EL (cell line): ENCODE data around the gene PRDM12.

Experiments used
- DNase-seq: peaks from one replicate; pipeline ENCODE4 v3.0.0-alpha.2; 2016

Gene PRDM12

GRCh38 chr9:130636648-130637020 is 27.8 kb upstream of the PRDM12 start:
- no peak for DNase-seq

- DNase-seq, result no peak
These were observed 25.9 kb upstream of the PRDM12 start for GRCh38 chr9:130638284-130639123.

- no peak for DNase-seq
These were observed 25.1 kb upstream of the PRDM12 start for GRCh38 chr9:130639124-130639765.

GRCh38 chr9:130639866-130640555 is 24.4 kb upstream of the PRDM12 start:
- DNase-seq, result no peak

GRCh38 chr9:130640681-130641080 is 23.7 kb upstream of the PRDM12 start:
- DNase-seq, result no peak

- no peak for DNase-seq
These were observed 21.5 kb upstream of the PRDM12 start for GRCh38 chr9:130642926-130643325.

- DNase-seq, result no peak
These were observed 13.2 kb upstream of the PRDM12 start for GRCh38 chr9:130651221-130651620.

- DNase-seq, result no peak
These were observed 12.6 kb upstream of the PRDM12 start for GRCh38 chr9:130651752-130652151.

GRCh38 chr9:130654879-130655278 is 9.5 kb upstream of the PRDM12 start:
- no peak for DNase-seq

- no peak for DNase-seq
These were observed 5.3 kb upstream of the PRDM12 start for GRCh38 chr9:130658893-130659698.

- no peak for DNase-seq
These were observed 4.6 kb upstream of the PRDM12 start for GRCh38 chr9:130659699-130660248.

GRCh38 chr9:130660326-130660682 is 4.1 kb upstream of the PRDM12 start:
- DNase-seq, result no peak

- no peak for DNase-seq
These were observed 3.5 kb upstream of the PRDM12 start for GRCh38 chr9:130660683-130661450.

GRCh38 chr9:130661451-130662098 is 2.8 kb upstream of the PRDM12 start:
- DNase-seq, result no peak

GRCh38 chr9:130662099-130662969 is 2.1 kb upstream of the PRDM12 start:
- DNase-seq, result no peak

- DNase-seq, result no peak
These were observed 1.5 kb upstream of the PRDM12 start for GRCh38 chr9:130662970-130663257.

- DNase-seq, result no peak
These were observed 977 bp upstream of the PRDM12 start for GRCh38 chr9:130663258-130663976.

GRCh38 chr9:130663977-130664250 is 480 bp upstream of the PRDM12 start:
- DNase-seq, result no peak

- DNase-seq, result no peak
These were observed 636 bp downstream of the PRDM12 start for GRCh38 chr9:130665029-130665430.
